ENCODE data around the gene WDR6.

Gene WDR6

DNA sequence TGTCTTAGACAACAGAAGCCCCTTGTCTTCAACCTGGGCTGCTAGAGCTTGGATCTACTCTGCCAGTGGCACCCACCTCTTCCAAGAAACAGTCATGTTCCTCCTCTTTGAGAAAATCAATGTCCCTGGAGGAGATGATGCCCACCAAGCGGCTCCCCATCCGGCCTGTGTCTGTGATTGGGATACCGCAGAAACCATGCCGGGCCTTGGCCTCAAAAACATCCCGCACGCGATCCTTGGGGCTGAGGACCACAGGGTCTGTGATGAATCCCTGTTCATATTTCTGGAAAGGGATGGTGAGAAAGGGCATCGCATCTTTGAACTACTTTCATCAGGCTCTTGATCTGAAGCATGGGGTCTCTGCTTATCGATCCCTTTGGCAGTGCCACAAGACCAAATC, 20.4 kb downstream of the WDR6 start:
- TF ChIP-seq FOXP2 (optimal IDR thresholded peaks at IDR 0.05; ENCODE audit: borderline replicate concordance, extremely low read depth, extremely low read length, insufficient read depth) (no peak), POLR2AphosphoS5 (IDR thresholded peaks at IDR 0.05; ENCODE audit: low read depth, low read length) (no peak)
- TF ChIP-seq, protein P1, sequence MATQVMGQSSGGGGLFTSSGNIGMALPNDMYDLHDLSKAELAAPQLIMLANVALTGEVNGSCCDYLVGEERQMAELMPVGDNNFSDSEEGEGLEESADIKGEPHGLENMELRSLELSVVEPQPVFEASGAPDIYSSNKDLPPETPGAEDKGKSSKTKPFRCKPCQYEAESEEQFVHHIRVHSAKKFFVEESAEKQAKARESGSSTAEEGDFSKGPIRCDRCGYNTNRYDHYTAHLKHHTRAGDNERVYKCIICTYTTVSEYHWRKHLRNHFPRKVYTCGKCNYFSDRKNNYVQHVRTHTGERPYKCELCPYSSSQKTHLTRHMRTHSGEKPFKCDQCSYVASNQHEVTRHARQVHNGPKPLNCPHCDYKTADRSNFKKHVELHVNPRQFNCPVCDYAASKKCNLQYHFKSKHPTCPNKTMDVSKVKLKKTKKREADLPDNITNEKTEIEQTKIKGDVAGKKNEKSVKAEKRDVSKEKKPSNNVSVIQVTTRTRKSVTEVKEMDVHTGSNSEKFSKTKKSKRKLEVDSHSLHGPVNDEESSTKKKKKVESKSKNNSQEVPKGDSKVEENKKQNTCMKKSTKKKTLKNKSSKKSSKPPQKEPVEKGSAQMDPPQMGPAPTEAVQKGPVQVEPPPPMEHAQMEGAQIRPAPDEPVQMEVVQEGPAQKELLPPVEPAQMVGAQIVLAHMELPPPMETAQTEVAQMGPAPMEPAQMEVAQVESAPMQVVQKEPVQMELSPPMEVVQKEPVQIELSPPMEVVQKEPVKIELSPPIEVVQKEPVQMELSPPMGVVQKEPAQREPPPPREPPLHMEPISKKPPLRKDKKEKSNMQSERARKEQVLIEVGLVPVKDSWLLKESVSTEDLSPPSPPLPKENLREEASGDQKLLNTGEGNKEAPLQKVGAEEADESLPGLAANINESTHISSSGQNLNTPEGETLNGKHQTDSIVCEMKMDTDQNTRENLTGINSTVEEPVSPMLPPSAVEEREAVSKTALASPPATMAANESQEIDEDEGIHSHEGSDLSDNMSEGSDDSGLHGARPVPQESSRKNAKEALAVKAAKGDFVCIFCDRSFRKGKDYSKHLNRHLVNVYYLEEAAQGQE (IDR thresholded peaks at IDR 0.05; ENCODE audit: insufficient read depth in 1 of 2, low read depth in 2 of 2, low read length in 2 of 2), result no peak

DNA sequence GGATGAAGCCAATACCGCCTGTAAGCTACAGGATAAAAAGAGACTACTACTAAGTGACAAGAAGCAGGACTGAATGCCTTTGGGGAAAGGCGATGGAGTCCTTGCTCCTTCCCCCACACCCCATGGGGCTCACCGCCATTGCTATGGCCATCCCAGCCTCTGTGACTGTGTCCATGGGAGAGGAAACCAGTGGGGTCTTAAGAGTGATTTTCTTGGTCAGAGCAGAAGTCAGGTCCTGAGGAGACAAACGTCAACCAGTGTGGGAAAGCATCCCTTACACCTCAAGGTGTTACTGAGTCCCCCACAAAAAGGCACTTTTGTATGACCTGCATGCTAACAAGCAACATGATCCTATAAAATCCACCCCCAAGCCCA, 21.1 kb downstream of the WDR6 start:
- no peak for TF ChIP-seq TAF1 (IDR thresholded peaks at IDR 0.05; ENCODE audit: borderline replicate concordance, insufficient read depth, low read length)
- no peak for TF ChIP-seq SIN3A (IDR thresholded peaks at IDR 0.05; ENCODE audit: borderline replicate concordance, insufficient read depth, low read length)
- no peak for TF ChIP-seq FOXP2 (optimal IDR thresholded peaks at IDR 0.05; ENCODE audit: borderline replicate concordance, extremely low read depth, extremely low read length, insufficient read depth)
- no peak for TF ChIP-seq POLR2AphosphoS5 (IDR thresholded peaks at IDR 0.05; ENCODE audit: low read depth, low read length)
- TF ChIP-seq, protein P1 (IDR thresholded peaks at IDR 0.05; ENCODE audit: insufficient read depth in 1 of 2, low read depth in 2 of 2, low read length in 2 of 2), result no peak

DNA sequence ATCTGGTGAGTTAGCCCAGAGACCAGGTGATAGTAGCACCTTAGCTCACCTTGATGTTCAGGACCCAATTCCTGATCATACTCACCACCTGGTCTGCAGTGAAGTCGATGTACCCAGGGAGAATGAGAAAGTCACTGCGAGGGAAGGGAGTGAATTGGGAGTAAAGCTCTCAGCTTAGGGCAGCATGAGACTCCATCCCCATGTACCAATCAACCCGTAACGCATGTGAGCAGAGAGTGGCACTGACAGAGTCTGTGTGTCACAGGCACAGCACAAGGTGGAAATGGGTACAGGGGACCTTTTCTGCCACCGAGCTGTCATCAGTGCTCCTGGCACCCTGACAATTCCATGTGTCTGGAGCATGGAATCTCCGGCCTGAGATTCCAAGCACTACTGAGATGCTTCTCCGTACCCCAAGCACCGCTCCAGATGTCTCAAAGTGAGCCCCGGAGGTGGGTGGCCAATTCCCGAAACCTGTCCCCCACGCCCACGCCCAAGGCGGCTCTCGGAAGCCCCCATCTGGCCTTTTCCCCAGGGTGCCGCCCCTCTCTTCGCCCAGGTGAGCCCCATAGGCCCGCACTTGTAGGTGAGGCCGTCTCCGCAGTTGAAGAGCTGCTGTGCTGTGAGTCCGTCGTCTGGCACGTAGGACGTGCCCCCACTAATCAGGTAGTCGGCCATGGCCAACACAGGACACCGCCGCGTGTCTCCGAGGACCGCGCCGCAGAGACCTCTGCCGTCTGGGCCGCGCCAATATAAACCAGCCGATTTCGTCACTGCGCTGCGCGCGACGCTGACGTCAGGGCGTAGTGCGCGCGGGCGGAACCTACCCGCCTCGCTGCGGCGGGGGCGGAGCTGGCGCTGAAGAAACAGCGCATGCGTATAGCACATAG, 21.7 kb downstream of the WDR6 start, which contains the start of gene IMPDH2:
Gene IMPDH2, minus strand, starts transcription at position 726 of the 890 bp plus-strand sequence. Its CDS starts 48 bp downstream, at position 678.
- TF ChIP-seq POLR2AphosphoS5 (IDR thresholded peaks at IDR 0.05; ENCODE audit: low read depth, low read length), result peak; percentile 99
- TF ChIP-seq, protein P1 (IDR thresholded peaks at IDR 0.05; ENCODE audit: insufficient read depth in 1 of 2, low read depth in 2 of 2, low read length in 2 of 2), result peak in 1 of 2 experiments; percentile 57; a peak in 1 of 4 replicates
- peak; percentile 88; the same call in 1 of the 2 replicates for TF ChIP-seq TAF1 (IDR thresholded peaks at IDR 0.05; ENCODE audit: borderline replicate concordance, insufficient read depth, low read length)
- TF ChIP-seq SIN3A (IDR thresholded peaks at IDR 0.05; ENCODE audit: borderline replicate concordance, insufficient read depth, low read length), result peak; percentile 57; the same call in 1 of the 2 replicates
- TF ChIP-seq FOXP2 (optimal IDR thresholded peaks at IDR 0.05; ENCODE audit: borderline replicate concordance, extremely low read depth, extremely low read length, insufficient read depth), result no peak

DNA sequence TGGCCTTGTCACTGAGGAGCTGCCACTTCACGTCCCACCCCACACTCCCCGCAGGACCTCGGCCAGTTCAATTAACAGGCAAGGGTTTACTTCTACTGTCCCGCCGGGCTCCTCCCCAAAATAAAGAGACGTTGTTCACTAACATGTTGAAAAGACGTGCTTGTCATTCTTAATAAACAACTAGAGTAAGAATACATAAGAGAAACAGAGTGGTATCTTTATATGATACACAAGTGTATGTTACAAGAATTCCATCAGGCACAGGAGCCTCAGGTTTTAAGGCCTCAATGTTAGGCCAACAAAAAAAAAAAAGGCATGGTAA, 22.3 kb downstream of the WDR6 start:
- TF ChIP-seq SIN3A (IDR thresholded peaks at IDR 0.05; ENCODE audit: borderline replicate concordance, insufficient read depth, low read length) (no peak), POLR2AphosphoS5 (IDR thresholded peaks at IDR 0.05; ENCODE audit: low read depth, low read length) (peak; percentile 17; the same call in 1 of the 2 replicates)

DNA sequence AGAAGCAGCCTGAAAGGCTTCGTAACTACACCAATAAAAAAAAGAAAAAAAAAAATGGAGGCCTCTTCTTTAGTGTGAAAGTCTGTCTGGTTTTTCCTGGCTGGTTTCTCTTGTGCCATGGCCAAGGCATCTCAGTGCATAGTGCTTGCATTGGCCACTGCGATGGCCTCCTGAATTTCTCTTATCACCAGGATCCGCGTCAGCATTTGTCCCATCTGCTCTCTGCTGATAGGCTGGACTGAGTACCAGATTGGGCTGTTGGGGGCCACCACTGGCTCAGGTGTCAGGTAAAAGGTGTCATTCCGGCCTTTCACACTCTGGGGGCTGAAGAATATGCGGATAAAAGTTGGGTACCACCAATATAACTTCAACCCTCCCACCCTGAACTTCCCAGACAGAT, 23.1 kb downstream of the WDR6 start:
- no peak for TF ChIP-seq SIN3A (IDR thresholded peaks at IDR 0.05; ENCODE audit: borderline replicate concordance, insufficient read depth, low read length)

DNA sequence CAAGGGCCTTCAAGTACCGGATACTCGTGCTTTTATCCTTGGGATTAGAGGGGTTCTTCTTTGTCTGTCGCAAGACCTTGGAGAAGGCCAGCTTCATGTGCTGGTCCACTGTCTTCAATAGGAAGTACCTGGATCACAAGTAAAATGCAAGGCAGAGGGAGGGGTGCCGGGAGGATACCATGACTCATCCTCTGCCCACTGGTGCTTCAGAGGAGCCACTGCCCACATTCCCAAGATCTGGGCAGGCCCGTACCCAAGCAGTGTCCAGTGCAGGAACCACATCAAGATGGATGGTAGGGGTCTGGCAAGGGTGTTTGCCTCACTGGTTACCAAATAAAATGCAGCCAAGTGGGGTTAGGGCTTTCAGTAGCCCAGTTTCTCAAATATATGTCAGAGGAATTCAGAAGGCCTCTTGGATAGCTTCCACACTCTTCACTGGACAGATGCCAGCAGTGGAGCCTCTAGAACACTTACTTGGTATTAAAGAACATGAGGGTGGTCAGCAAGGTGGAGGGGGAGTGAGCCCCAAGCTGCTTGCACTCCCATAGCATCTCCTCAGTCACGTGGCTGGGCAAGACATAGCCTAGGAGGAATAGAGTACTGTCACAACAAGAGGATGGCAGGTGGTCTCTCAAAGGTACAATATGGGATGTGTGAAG, 25.6 kb downstream of the WDR6 start:
- no peak for TF ChIP-seq POLR2AphosphoS5 (IDR thresholded peaks at IDR 0.05; ENCODE audit: low read depth, low read length)
- TF ChIP-seq TAF1 (IDR thresholded peaks at IDR 0.05; ENCODE audit: borderline replicate concordance, insufficient read depth, low read length), result no peak
- no peak for TF ChIP-seq SIN3A (IDR thresholded peaks at IDR 0.05; ENCODE audit: borderline replicate concordance, insufficient read depth, low read length)
- TF ChIP-seq, protein P1 (IDR thresholded peaks at IDR 0.05; ENCODE audit: insufficient read depth in 1 of 2, low read depth in 2 of 2, low read length in 2 of 2), result no peak
- TF ChIP-seq FOXP2 (optimal IDR thresholded peaks at IDR 0.05; ENCODE audit: borderline replicate concordance, extremely low read depth, extremely low read length, insufficient read depth), result no peak
